AG04450 (cell line): ENCODE data around the gene SMC4. TPM values are rescaled to one million over a fixed set of nuclear protein-coding genes. Genes with fewer than 3 reads are reported as not detected.
A peak's percentile ranks its signal among the peaks of the same experiment; 100 is the strongest.

Experiments
- CTCF ChIA-PET: fragments of 300-600, 350-600 bp; formaldehyde crosslinking; extraction: SDS; loops from one replicate; lab custom pipeline; 2022; ENCODE audit warnings: antibody characterized with exemption, inconsistent platforms; lab: Charles Lee
- POLR2A ChIA-PET: fragments of 350-600 bp; formaldehyde crosslinking; extraction: SDS; loops from one replicate; lab custom pipeline; 2021; ENCODE audit warnings: antibody characterized with exemption, inconsistent platforms; lab: Yijun Ruan, JAX
- DNase-seq: peaks from one replicate; pipeline ENCODE4 v3.0.0-alpha.2; 2011; ENCODE audit warnings: low read depth, low spot score
- H3K27ac ChIP-seq: one replicate; pipeline ENCODE4 v1.5.1; 2012; ENCODE audit warnings: low read depth, low read length, control low read depth
- H3K27me3 ChIP-seq: one replicate; pipeline ENCODE4 v1.6.0; 2012; ENCODE audit warnings: low read length; ENCODE audit not compliant: control insufficient read depth, insufficient read depth
- H3K4me3 ChIP-seq: 2 replicates; pipeline ENCODE4 v1.5.1; 2011; ENCODE audit warnings: mild to moderate bottlenecking, low read depth, low read length, control low read depth
- H3K9me3 ChIP-seq: 2 replicates; pipeline ENCODE4 v1.5.1; 2012; ENCODE audit warnings: low read length; ENCODE audit not compliant: control insufficient read depth, insufficient read depth
- polyA plus RNA-seq: library from polyadenylated mRNA; depleted of rRNA; stranded (reverse); fragments of >200 nt; gene quantifications from 2 replicates; pipeline ENCODE4 v1.2.3, GENCODE V29; 2011
- TF ChIP-seq, protein P1 (sequence below): IDR thresholded peaks from 2 replicates; pipeline ENCODE4 v1.5.1; 2011; ENCODE audit warnings: low read depth, low read length, control low read depth, inconsistent platforms

SMC4 gene
- polyA plus RNA-seq, 1 experiment, result 42.0 TPM

DNA sequence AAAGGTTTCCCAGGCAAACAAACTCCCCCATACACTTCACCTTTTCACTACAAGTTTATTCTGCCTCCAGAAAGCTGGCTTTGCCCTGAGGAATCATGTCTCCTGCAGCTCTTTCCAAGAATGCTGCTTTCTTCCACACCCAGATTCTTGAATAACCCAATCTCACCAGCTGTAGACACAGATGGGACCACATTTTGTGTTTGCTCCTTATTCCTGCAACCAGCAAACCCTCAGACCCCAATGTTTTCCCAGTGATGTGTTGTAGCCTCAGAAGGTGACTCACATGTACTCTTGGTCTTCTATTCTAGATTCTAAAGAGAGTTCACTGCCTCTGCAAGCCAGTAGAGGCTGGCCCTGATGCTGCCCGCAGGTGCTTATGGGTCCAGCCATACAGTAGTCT, 73.8 kb downstream of the SMC4 start:
- Histone ChIP-seq H3K4me3 (no peak overlapping the region), H3K27ac (peak overlapping the region; percentile 69), H3K27me3 (no peaks in the 10 kb centered on the region), H3K9me3 (peaks cover 13% of the 10 kb centered on the region)
- ChIA-PET POLR2A (interaction anchor here (2.6 kb wide), 1 partner anchor 23 kb away, joined by 14 read pairs; the partner anchor contains the start of gene TRIM59), CTCF (no interaction called here)
- DNase-seq, result no peak
- TF ChIP-seq, protein P1, sequence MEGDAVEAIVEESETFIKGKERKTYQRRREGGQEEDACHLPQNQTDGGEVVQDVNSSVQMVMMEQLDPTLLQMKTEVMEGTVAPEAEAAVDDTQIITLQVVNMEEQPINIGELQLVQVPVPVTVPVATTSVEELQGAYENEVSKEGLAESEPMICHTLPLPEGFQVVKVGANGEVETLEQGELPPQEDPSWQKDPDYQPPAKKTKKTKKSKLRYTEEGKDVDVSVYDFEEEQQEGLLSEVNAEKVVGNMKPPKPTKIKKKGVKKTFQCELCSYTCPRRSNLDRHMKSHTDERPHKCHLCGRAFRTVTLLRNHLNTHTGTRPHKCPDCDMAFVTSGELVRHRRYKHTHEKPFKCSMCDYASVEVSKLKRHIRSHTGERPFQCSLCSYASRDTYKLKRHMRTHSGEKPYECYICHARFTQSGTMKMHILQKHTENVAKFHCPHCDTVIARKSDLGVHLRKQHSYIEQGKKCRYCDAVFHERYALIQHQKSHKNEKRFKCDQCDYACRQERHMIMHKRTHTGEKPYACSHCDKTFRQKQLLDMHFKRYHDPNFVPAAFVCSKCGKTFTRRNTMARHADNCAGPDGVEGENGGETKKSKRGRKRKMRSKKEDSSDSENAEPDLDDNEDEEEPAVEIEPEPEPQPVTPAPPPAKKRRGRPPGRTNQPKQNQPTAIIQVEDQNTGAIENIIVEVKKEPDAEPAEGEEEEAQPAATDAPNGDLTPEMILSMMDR, result no peak

DNA sequence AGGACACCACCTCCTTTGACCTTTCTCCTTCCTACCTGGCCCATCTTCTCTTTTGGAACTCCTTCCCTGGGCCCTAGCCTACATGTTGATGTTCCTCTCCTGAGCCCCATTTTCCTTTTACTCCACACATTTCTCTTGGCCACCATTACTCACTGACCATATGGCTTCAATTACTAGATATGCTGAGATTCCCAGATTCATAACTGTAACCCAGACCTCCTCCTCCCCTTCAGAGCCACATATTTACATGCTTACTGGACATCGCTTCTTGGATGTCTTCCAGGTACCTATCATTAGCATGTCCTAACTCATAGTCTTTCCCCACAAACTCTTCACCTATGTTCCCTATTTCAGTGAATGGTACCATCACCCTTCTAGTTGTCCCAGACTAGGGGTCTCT, 74.5 kb downstream of the SMC4 start:
- peak; percentile 88 for DNase-seq
- CTCF ChIA-PET, result no interaction called here
- TF ChIP-seq, protein P1, result no peak
- H3K27me3 ChIP-seq, result no peaks in the 10 kb centered on the region
- peaks cover 13% of the 10 kb centered on the region for H3K9me3 ChIP-seq
- H3K4me3 ChIP-seq, result no peak overlapping the region
- peak overlapping the region; percentile 69 for H3K27ac ChIP-seq
- POLR2A ChIA-PET, result interaction anchor here (2.6 kb wide), 1 partner anchor 24 kb away, joined by 14 read pairs; the partner anchor contains the start of gene TRIM59

DNA sequence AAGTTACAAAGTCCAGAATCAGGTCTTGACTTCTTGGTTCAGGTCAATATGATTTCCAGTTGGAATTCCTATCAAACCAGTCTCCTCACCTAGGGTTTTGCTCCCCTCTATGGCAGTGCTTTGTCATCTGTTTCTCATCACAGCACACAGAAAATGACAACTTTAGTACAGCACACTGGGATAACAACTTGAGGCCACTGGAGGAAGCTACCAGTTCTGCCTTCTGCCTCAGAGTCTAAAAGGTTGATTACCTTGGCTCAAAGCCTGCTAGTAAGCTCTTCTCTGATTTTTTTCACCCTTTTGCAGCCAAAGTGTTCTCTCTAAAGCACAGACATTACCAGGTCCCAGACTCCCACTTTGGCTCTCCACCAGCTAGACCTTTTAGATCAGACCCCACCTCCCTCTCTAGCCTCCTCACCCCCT, 75.0 kb downstream of the SMC4 start:
- H3K27me3 ChIP-seq, result no peaks in the 10 kb centered on the region
- no peak for DNase-seq
- ChIA-PET POLR2A (interaction anchor here (2.6 kb wide), 1 partner anchor 24 kb away, joined by 14 read pairs; the partner anchor contains the start of gene TRIM59), CTCF (no interaction called here)
- TF ChIP-seq, protein P1, result no peak
- no peak overlapping the region for H3K27ac ChIP-seq
- H3K4me3 ChIP-seq, result no peak overlapping the region
- H3K9me3 ChIP-seq, result peaks cover 13% of the 10 kb centered on the region

DNA sequence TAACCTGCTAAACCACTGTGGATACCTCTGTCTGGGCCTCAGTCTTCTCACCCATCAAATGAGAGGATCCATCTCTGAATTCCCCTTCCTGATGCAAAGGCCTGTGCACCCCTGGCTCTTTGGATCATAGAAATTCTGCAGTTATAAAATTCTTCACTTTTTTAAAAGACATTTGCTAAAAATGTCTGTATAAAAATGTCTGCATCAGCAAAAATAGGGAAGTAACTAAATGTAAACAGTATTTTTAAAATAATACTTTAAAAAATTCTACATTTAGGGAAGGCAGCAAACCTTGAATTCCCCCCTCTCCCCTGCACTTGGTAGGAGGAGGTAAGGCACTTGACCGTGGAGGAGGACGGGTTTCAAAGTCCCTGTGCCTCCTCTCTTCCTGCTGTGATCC, 75.7 kb downstream of the SMC4 start:
- Histone ChIP-seq H3K27ac (no peak overlapping the region), H3K27me3 (no peaks in the 10 kb centered on the region), H3K4me3 (no peak overlapping the region), H3K9me3 (peaks cover 11% of the 10 kb centered on the region)
- TF ChIP-seq, protein P1, result no peak
- ChIA-PET POLR2A (interaction anchor here (2.6 kb wide), 1 partner anchor 25 kb away, joined by 14 read pairs; the partner anchor contains the start of gene TRIM59), CTCF (no interaction called here)
- no peak for DNase-seq

DNA sequence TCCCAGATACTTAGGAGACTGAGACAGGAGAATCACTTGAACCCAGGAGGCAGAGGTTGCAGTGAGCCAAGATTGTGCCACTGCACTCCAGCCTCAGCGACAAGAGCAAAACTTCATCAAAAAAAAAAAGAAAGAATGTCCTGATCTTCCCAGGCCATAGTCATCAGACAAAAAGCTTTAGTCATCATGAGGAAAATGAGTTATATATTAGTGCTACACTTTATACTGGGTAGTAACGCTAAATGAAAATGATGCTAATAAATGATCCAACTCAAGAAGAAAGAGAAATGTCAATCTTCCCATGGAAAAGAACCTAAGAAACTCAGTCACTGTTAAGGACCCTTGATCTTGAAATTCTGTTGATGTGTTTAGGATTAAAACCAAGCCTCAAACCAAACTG, 76.4 kb downstream of the SMC4 start:
- CTCF ChIA-PET, result no interaction called here

More for the DNA sequence above, 76.4 kb downstream of the SMC4 start:
- Histone ChIP-seq H3K9me3 (peaks cover 4% of the 10 kb centered on the region; the same call in 1 of the 2 replicates), H3K27ac (no peak overlapping the region), H3K4me3 (no peak overlapping the region), H3K27me3 (no peaks in the 10 kb centered on the region)
- POLR2A ChIA-PET, result no interaction called here
- no peak for DNase-seq
- TF ChIP-seq, protein P1, result no peak
